ENCODE results near the gene XYLT1.

Gene XYLT1

GRCh38 chr16:17301184-17301583, 169.6 kb downstream of the XYLT1 start:
- H3K4me3 ChIP-seq (ENCODE audit: low read length): peak overlapping the region; percentile 54
- peak overlapping the region; percentile 97 for H3K27ac ChIP-seq (ENCODE audit: low read depth, low read length)
- H3K4me2 ChIP-seq (ENCODE audit: low read length): peak overlapping the region; percentile 63
- no peaks in the 10 kb centered on the region for H3K27me3 ChIP-seq (ENCODE audit: control insufficient read depth, low read length)
- H3K79me2 ChIP-seq (ENCODE audit: control insufficient read depth, low read length): peaks cover 21% of the 10 kb centered on the region
- H4K20me1 ChIP-seq (ENCODE audit: control insufficient read depth, insufficient read depth, low read depth, low read length): no peaks in the 10 kb centered on the region
- peaks cover 22% of the 10 kb centered on the region for H3F3A ChIP-seq (ENCODE audit: control insufficient read depth, insufficient read depth)
- H3K36me3 ChIP-seq (ENCODE audit: control insufficient read depth, low read length): peaks cover 8% of the 10 kb centered on the region
- peaks cover 70% of the 10 kb centered on the region for H3K4me1 ChIP-seq (ENCODE audit: control insufficient read depth, low read length)
- TF ChIP-seq EZH2phosphoT487 (IDR thresholded peaks at IDR 0.05; ENCODE audit: borderline replicate concordance, low read length): no peak
- TF ChIP-seq CTCF (IDR thresholded peaks at IDR 0.05; ENCODE audit: low read depth, low read length, poor library complexity, severe bottlenecking): no peak
- no peaks in the 10 kb centered on the region for H3K9me3 ChIP-seq (ENCODE audit: control insufficient read depth, insufficient read depth, low read length)
- no peaks in the 10 kb centered on the region for H3K9me2 ChIP-seq (replicated peaks; ENCODE audit: control insufficient read depth, low read length)

- Histone ChIP-seq H3F3A (ENCODE audit: control insufficient read depth, insufficient read depth) (peaks cover 22% of the 10 kb centered on the region), H4K20me1 (ENCODE audit: control insufficient read depth, insufficient read depth, low read depth, low read length) (no peaks in the 10 kb centered on the region), H3K4me2 (ENCODE audit: low read length) (no peak overlapping the region), H3K9me3 (ENCODE audit: control insufficient read depth, insufficient read depth, low read length) (no peaks in the 10 kb centered on the region), H3K27ac (ENCODE audit: low read depth, low read length) (no peak overlapping the region), H3K79me2 (ENCODE audit: control insufficient read depth, low read length) (peaks cover 17% of the 10 kb centered on the region), H3K36me3 (ENCODE audit: control insufficient read depth, low read length) (peaks cover 8% of the 10 kb centered on the region), H3K9me2 (replicated peaks; ENCODE audit: control insufficient read depth, low read length) (no peaks in the 10 kb centered on the region), H3K4me3 (ENCODE audit: low read length) (no peak overlapping the region), H3K4me1 (ENCODE audit: control insufficient read depth, low read length) (peaks cover 56% of the 10 kb centered on the region), H3K27me3 (ENCODE audit: control insufficient read depth, low read length) (no peaks in the 10 kb centered on the region)
- TF ChIP-seq EZH2phosphoT487 (IDR thresholded peaks at IDR 0.05; ENCODE audit: borderline replicate concordance, low read length): no peak
- TF ChIP-seq CTCF (IDR thresholded peaks at IDR 0.05; ENCODE audit: low read depth, low read length, poor library complexity, severe bottlenecking): no peak
Observed at GRCh38 chr16:17299790-17300189, 171.0 kb downstream of the XYLT1 start.

- no peaks in the 10 kb centered on the region for H3K9me2 ChIP-seq (replicated peaks; ENCODE audit: control insufficient read depth, low read length)
- H3K4me2 ChIP-seq (ENCODE audit: low read length): no peak overlapping the region
- no peaks in the 10 kb centered on the region for H3K27me3 ChIP-seq (ENCODE audit: control insufficient read depth, low read length)
- H3K27ac ChIP-seq (ENCODE audit: low read depth, low read length): no peak overlapping the region
- no peak for TF ChIP-seq EZH2phosphoT487 (IDR thresholded peaks at IDR 0.05; ENCODE audit: borderline replicate concordance, low read length)
- no peak for TF ChIP-seq CTCF (IDR thresholded peaks at IDR 0.05; ENCODE audit: low read depth, low read length, poor library complexity, severe bottlenecking)
- H3K36me3 ChIP-seq (ENCODE audit: control insufficient read depth, low read length): peaks cover 8% of the 10 kb centered on the region
- H3F3A ChIP-seq (ENCODE audit: control insufficient read depth, insufficient read depth): peaks cover 22% of the 10 kb centered on the region
- H3K9me3 ChIP-seq (ENCODE audit: control insufficient read depth, insufficient read depth, low read length): no peaks in the 10 kb centered on the region
- peaks cover 40% of the 10 kb centered on the region for H3K4me1 ChIP-seq (ENCODE audit: control insufficient read depth, low read length)
- no peaks in the 10 kb centered on the region for H4K20me1 ChIP-seq (ENCODE audit: control insufficient read depth, insufficient read depth, low read depth, low read length)
- peaks cover 16% of the 10 kb centered on the region for H3K79me2 ChIP-seq (ENCODE audit: control insufficient read depth, low read length)
- no peak overlapping the region for H3K4me3 ChIP-seq (ENCODE audit: low read length)
Observed at GRCh38 chr16:17298238-17298637, 172.5 kb downstream of the XYLT1 start.

Measured in DOHH2 (cell line).